Cardiac fibroblast (primary cell): ENCODE measurements around the gene TRPC4.

ENCODE experiments used
- DNase-seq, 2 donors: peaks; one replicate each; pipeline versions ENCODE4 v3.0.0 to v3.0.0-alpha.2; 2010; ENCODE audit warnings: low read depth in 2 of 2
- H3K4me3 ChIP-seq, 2 donors: replicated peaks in 1 of 2; 1 replicate in 1 of 2; 2 replicates in 1 of 2; pipeline ENCODE4 v1.5.1; 2011; ENCODE audit warnings: low read depth in 2 of 2, low read length in 2 of 2, mild to moderate bottlenecking in 2 of 2, moderate library complexity in 1 of 2
- TF ChIP-seq, protein P1 (sequence below): IDR thresholded peaks from one replicate; pipeline ENCODE4 v1.5.1; 2011; ENCODE audit warnings: low read depth, mild to moderate bottlenecking, low read length, inconsistent platforms

TRPC4 gene

DNA sequence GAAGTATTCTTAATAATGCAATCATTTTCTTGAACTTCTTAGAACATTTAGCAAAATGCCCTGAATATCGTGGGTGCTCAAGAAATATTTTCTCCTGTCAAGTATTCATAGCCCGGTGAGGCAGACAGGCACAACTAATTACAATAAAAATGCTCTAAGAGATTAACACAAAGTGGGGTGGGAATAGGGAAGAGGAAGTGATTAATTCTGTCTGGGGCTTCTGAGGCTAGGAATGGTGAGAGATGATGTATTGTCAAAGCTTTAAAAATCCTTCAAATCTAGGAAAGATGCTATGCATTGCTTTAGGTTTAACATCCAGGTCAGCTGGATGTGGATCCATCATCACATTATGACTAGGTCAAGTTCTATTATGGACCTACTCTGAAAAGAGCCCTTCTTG lies 204.2 kb downstream of the TRPC4 start:
- TF ChIP-seq, protein P1, sequence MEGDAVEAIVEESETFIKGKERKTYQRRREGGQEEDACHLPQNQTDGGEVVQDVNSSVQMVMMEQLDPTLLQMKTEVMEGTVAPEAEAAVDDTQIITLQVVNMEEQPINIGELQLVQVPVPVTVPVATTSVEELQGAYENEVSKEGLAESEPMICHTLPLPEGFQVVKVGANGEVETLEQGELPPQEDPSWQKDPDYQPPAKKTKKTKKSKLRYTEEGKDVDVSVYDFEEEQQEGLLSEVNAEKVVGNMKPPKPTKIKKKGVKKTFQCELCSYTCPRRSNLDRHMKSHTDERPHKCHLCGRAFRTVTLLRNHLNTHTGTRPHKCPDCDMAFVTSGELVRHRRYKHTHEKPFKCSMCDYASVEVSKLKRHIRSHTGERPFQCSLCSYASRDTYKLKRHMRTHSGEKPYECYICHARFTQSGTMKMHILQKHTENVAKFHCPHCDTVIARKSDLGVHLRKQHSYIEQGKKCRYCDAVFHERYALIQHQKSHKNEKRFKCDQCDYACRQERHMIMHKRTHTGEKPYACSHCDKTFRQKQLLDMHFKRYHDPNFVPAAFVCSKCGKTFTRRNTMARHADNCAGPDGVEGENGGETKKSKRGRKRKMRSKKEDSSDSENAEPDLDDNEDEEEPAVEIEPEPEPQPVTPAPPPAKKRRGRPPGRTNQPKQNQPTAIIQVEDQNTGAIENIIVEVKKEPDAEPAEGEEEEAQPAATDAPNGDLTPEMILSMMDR = no peak
- no peak for DNase-seq
- H3K4me3 ChIP-seq = no peak overlapping the region

DNA sequence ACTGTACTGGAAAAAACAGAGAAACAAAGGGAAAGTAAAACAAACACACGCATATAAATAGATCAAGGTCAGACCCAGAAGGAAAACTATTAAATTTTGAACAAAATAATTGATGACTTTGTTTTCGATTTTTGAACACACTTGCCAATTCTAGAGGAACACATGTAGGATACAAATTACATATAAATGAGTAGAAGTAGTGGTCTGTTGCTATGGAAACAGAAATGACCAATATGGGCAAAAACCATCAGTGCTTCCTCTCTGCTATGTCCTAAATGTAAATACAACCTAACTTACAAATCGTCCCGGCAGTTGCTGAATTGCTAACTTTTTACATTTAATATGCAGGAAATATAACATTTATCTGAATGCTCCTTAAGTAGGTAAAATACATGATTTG lies 205.8 kb downstream of the TRPC4 start:
- H3K4me3 ChIP-seq = no peak overlapping the region
- TF ChIP-seq, protein P1 = no peak
- DNase-seq = no peak

DNA sequence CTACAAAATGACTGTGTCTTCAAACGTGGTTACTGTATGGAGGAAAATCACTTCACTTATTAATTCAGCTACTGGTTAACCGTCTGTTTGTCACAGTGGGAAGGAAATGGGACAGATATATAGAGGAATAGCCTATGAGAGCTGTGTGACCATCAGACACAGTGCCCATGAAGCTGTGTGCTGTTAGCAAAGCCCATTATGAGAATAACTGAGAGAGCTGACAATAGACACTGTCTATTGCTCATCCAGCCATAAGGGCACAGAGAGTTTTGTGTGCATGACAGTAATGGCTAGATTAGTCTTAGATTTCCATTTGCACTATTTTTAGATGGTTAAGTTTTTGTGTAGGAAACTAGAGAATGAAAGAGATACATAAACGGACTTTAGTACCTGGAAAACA lies 206.9 kb downstream of the TRPC4 start:
- DNase-seq = no peak
- TF ChIP-seq, protein P1 = no peak

DNA sequence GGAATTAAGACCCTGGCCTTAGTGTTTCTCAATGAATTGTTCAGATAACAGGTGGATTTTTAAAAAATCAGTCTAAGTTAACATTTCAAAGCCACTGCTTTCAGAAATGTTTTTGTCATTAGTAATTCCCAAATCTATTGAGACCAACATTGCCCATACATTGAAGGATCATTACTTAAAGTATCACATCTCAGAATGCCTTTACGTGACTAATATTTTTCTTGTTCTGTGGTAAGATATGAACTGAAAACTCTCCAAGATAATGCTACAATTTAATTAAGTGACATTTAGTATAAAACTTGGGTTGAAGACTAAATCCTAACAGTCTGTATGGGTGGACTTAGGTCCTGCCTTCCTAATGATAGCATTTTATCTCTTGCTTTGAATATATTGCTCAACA lies 211.6 kb downstream of the TRPC4 start:
- TF ChIP-seq, protein P1 = no peak
- peak in 1 of 2 donors; percentile 33 for DNase-seq
- H3K4me3 ChIP-seq = no peak overlapping the region

More for the DNA sequence above, 206.9 kb downstream of the TRPC4 start:
- H3K4me3 ChIP-seq = no peak overlapping the region

DNA sequence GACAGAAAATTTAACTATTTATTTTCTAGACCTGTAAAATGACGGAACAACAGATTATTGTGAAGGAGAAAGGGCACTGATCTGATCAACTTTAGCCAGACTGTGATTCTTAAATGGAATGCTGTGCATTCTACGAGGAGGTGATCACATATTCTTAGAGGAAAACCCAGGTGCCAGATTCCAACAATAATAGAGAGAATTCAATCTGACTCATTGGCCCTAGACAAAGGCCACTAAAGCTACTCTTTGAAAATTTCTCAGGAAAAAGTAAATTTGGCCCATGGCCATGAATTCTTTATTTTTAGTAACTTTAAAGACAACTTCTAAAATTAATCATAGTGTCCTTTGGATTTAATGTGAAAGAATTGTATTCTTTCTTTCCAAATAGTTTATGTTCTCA lies 212.4 kb downstream of the TRPC4 start:
- no peak overlapping the region for H3K4me3 ChIP-seq
- peak; percentile 26 to 95 for DNase-seq
- TF ChIP-seq, protein P1 = no peak

DNA sequence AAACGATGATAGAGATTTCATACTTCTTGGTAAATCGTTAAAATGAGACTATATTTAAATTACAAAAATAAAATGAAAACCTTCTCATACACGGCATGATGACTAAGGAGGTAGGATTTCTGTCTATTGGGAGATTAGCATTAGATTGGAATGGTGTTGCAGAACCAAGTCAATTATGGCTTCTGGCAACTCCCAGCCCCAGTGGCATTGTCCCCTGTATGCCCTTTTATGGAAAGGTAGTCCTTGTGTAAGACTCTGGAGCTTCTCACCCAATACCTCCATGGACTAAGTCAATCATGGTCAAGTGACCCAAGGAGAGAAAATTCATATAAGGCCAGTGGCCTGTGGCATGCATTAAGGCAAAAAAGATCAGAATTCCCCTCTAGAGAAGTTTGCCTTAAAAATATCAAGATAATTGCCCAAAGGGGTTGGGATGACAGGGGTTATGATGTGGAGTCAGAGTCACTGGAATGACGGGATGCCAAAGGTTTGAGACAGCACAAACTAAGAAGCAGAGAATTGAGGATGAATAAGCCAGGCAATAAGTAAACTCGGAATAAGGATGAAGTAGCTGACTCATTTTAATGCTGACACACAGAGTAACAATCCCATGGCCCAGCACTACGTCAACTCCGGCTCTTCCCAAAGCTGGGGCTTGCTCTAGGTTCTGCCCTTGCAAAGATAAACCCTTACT lies 213.2 kb downstream of the TRPC4 start:
- TF ChIP-seq, protein P1 = no peak
- no peak overlapping the region for H3K4me3 ChIP-seq
- DNase-seq = peak; percentile 83 to 99

DNA sequence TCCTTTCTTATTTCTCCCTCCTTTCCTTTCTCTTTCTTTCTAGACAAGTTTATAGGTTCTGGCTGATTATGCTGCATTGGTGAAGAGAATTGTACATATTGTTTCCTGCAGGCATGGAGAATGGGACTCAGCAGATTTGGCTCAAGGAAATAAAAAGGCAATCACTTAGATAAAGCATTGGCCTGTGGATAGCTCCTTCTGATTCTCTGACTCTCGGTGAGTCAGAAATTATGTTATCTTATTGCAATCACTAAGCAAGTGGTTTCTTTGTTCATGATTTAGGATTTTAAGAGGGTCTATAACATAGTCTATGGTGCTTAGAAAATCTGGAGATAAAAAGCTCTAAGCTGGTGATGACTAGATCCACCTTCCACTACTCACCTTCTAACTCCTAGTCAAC lies 217.0 kb downstream of the TRPC4 start:
- TF ChIP-seq, protein P1 = no peak
- no peak overlapping the region for H3K4me3 ChIP-seq
- DNase-seq = no peak
